Activated naive CD4-positive, alpha-beta T cell (primary cell): ENCODE measurements around the gene ANKS1B.
"Not testable (repeated sequence)": the region's sequence is repeated elsewhere in the genome, so short reads cannot be mapped to it uniquely, and the experiment has no call there.

Source experiments
- DNase-seq, 4 experiments: peaks; one replicate each; lab custom pipeline; 2025; lab: John Stamatoyannopoulos, UW

Gene ANKS1B

GRCh38 chr12:99009654-99010296 is 975.0 kb downstream of the ANKS1B start:
- DNase-seq: no peak

- DNase-seq: no peak
These were observed 979.1 kb downstream of the ANKS1B start for GRCh38 chr12:99005601-99006000.

GRCh38 chr12:99004799-99005466 is 979.8 kb downstream of the ANKS1B start:
- DNase-seq: no peak

- no peak for DNase-seq
These were observed 982.0 kb downstream of the ANKS1B start for GRCh38 chr12:99002731-99003130.

DNA sequence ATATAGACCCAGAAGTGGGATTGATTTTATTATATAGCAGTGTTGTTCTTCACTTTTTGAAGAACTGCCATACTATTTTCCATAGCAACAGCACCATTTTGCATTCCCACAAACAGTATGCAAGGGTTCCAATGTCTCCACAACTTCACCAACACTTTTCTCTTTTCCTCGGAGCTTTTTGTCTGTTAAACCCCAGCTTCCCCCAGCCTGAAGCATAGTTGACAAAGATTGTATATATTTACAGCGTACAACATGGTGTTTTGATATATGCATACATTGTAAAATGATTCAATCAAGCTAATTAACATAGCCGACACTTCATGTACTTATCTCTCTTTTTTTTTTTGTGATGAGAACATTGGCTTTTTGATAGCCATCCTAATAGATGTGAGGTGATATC is 982.6 kb downstream of the ANKS1B start:
- no peak for DNase-seq

- DNase-seq: no peak
These were observed 985.2 kb downstream of the ANKS1B start for GRCh38 chr12:98999559-98999958.

- DNase-seq: no peak
These were observed 985.9 kb downstream of the ANKS1B start for GRCh38 chr12:98998697-98999299.

DNA sequence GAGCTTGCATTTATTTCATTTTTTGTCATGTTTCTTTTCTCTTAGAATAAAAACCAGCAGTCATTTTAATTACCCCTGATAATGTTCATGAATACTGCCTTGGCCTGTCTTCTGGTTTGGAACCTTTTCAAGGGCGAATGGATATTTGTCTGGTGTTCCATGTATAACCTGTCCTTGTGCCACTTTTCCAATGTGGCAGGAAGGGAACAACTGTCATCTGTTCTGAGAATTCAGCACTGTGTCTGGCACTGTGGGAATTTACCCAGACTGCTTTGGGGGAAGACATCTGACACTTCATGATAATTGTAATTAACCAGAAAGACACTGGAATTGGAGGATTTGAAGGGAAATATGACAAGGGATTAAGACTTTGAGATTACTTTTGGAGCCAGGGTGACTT is 986.8 kb downstream of the ANKS1B start:
- no peak for DNase-seq

GRCh38 chr12:98990648-98991047 is 994.1 kb downstream of the ANKS1B start:
- DNase-seq: no peak

DNA sequence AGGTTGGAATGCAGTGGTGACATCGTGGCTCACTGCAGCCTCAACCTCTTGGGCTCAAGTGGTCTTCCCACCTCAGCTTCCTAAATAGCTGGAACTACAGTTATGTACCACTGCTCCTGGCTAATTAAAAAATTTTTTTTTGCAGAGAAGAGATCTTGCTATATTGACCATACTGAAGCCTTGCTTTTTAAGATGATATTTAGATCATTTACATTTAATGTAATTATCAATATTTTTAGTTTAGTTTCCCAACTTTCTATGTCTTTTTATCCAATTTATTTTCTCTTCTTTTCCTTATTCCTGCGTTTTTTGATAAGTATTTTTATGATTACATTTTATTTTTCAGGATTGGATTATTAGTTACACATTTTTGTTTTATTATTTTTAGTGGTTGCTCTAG is 999.6 kb downstream of the ANKS1B start:
- no peak for DNase-seq

- DNase-seq: no peak
These were observed 1001.1 kb downstream of the ANKS1B start for GRCh38 chr12:98983647-98984046.

- no peak for DNase-seq
These were observed 1004.2 kb downstream of the ANKS1B start for GRCh38 chr12:98980508-98980907.

DNA sequence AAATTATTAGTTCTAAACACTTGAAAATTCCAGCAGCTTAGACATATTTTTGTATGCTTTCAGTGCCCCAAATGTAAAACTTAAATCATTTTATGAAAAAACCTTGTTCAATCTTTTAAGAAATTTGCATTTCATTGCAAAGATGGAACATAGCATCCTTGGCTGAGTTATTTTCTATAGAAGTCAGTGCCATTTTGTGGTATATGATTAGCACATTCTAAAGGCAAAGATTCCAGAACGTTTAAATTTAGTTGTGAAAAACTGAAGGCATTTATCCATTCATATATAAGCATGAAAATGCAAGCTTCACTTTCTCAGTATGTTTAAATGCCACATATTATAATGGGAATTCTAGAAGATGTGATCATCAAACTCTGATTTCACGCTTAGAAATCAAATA is 1007.5 kb downstream of the ANKS1B start:
- DNase-seq: no peak

DNA sequence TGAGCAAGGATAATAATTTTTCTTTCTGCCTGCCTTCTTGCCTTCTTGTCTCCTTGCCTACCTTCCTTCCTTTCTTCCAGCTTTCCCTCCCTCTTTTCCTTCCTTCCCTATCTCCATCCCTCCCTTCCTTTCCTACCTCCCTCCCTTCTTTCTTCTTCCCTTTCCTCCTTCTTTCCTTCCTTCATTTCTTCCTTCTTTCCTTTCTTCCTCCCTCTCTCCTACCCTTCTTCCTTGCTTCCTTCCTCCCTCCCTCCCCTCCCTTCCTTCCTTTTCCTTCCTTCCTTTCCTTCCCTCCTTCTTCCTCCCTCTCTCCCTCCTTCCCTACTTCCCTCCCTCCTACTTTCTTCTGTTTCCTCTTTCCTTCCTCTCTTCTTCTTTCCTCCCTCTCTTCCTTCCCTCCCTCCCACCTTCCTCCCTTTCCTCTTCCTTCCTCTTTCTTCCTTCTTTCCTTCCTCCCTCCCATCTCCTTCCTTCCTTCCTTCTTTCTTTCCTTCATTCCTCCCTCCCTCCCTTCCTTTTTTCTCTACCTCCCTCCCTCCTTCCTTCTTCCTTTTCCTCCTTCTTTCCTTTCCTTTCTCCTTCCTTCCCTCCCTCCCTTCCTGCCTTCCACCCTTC is 1009.9 kb downstream of the ANKS1B start:
- no peak for DNase-seq

DNA sequence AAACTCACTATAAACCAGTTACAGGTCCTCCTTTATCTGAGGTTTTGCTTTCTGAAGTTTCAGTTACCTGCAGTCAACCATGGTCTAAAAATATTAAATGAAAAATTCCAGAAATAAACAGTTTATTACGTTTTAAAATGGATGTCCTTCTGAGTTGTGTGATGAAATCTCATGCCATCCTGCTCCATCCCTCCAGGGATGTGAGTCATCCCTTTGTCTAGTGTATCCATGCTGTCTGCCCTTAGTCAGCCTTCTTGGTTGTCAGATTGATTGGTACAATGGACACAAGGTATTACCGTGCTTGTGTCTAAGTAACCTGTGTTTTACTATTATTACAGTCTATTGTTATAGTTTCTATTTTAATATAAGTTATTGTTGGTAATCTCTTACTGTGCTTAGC is 1011.3 kb downstream of the ANKS1B start:
- DNase-seq: no peak

DNA sequence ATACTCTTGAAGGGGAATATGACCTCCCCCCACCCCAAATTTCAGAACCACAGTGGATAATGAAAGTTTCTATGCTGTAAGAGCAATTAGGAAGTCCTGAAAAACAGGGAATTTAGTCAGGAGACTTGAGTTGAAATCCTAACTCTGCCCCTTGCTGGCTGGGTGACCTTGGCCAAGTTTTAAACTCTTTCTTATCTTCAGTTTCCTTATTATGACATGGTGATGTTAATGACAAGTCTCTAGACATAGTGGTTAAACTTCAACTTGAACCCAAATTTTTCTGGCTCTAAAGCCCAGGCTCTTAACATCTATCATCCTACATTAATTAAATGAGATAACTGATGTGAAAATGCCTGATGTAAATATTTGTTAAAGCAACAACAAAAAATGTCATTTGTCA is 1013.8 kb downstream of the ANKS1B start:
- DNase-seq: no peak

DNA sequence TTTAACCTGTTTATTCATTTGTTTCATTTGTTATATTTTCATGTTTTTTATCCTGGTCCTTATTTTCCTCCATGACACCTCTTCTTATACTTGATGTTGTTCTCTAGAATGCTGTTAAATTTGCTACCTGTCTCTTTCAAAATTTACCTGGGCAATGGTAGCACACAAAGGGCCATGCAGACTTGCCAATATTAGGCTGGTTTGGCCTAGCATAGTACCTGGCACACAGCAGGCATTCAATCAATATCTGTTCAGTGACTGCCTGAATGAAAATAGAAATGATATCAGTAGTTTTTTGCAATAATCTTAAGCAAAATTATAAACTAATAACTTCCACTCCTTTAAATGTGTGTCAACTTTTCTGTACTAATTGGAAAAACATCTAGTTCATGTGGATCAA is 1014.5 kb downstream of the ANKS1B start:
- DNase-seq: no peak

GRCh38 chr12:98968896-98969295 is 1015.8 kb downstream of the ANKS1B start:
- no peak for DNase-seq

GRCh38 chr12:98957135-98957534 is 1027.6 kb downstream of the ANKS1B start:
- not testable (repeated sequence) for DNase-seq

DNA sequence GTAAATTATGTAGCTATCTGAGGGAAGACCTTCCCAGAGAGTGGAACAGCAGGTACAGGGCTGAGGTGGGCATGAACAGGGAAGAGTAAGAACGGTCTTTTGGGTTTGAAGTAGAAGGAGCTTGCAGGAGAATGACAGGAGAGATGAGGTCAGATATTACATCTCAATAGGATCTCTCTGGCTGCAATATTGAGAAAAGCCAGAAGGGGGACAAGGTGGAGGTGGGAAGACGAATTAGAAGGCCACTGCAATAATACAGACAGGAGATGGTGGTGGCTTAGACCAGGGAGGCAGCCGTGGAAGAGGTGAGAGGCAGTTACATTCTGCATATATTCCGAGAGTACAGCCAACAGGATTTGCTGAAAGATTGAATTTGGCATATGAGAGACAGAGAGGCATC is 1029.5 kb downstream of the ANKS1B start:
- DNase-seq: no peak

DNA sequence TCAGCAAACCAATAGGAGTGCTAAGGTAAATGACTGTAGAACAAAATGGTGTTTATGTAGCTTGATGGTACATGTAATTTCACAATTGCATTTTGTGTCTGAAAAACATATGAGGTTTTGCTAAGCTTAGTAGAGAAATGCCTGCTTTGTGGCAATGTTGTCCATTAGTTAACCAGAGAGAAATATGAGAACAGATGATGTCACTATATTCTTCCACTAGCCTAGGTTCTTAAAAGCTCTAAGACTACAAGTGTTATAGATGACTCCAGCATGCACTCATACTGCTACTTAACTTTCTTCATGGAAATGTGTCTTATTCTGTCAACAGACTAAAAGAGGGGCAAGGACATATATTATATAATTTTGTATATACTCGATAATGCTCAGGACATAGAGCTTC is 1030.2 kb downstream of the ANKS1B start:
- DNase-seq: no peak

GRCh38 chr12:98951406-98951805 is 1033.3 kb downstream of the ANKS1B start:
- no peak for DNase-seq

- no peak for DNase-seq
These were observed 1036.3 kb downstream of the ANKS1B start for GRCh38 chr12:98948343-98948949.
